GM04503 (cell line): Measurements from ENCODE around the gene MAN1B1.

Experiments used
- DNase-seq: peaks from one replicate; pipeline ENCODE4 v3.0.0-alpha.2; 2012; ENCODE audit warnings: low read depth

Gene MAN1B1

GRCh38 chr9:137086531-137087408 is at the start of gene MAN1B1:
Gene MAN1B1 (plus strand): TSS chr9:137086985. CDS start chr9:137087000, 15 bp downstream.
- peak; percentile 88 for DNase-seq

- no peak for DNase-seq
Observed at GRCh38 chr9:137037035-137037434, 49.8 kb upstream of the MAN1B1 start.

DNA sequence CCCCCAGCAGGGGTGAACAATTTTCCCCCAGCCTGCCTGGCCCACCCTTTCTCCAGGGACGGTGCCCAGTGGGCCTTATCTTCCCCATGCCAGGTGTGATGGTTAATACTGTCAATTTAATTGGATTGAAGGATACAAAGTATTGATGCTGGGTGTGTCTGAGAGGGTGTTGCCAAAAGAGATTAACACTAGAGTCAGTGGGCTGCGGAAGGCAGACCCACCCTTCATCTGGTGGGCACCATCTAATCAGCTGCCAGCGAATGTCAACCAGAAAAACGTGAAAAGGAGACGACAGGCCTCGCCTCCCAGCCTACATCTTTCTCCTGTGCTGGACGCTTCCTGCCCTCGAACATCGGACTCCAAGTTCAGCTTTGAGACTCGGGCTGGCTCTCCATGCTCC is 49.3 kb upstream of the MAN1B1 start:
- no peak for DNase-seq

GRCh38 chr9:137038916-137039315 is 47.9 kb upstream of the MAN1B1 start:
- no peak for DNase-seq

GRCh38 chr9:137039611-137040366 is 47.0 kb upstream of the MAN1B1 start:
- DNase-seq: no peak

DNA sequence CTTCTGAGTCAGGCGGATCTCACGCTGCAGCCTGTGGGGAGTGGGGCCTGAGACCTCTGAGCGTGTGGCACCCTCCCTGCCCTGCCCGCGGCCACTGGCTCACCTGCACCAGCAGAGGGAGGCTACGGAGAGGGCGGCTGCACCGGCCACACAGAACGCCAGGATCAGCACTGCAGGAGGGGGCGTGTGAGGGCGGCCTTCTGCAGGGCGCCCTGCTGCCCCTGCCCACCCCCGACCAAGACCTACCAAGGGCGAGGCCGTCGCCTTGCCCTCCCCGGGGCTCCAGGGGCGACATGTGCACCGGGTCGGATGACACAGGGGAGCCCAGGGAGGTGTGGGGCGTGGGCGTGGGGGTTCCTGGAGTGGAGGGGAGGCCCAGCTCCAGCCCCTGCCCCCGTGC is 46.2 kb upstream of the MAN1B1 start:
- no peak for DNase-seq

DNA sequence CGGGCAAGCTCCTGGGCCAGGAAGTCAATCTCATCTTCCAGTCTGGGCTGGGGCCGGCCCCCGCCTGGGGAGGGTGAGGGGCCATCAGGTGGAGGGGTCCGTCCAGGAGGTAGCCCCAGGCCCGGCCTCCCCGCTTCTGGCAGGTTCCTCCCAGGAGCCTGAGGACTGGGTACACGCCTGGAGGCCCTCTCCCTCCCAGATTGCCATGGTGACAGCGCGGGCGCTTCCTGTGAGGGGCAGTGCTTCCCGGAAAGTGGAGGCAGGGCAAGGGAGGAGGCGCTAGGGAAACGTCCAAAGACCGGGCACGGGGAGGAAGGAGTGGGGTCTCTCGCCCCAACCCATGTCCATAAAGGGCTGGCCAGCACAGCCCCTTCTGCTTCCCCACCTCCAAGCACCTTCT is 45.7 kb upstream of the MAN1B1 start:
- no peak for DNase-seq

GRCh38 chr9:137042751-137043727 is 43.7 kb upstream of the MAN1B1 start:
- no peak for DNase-seq

DNA sequence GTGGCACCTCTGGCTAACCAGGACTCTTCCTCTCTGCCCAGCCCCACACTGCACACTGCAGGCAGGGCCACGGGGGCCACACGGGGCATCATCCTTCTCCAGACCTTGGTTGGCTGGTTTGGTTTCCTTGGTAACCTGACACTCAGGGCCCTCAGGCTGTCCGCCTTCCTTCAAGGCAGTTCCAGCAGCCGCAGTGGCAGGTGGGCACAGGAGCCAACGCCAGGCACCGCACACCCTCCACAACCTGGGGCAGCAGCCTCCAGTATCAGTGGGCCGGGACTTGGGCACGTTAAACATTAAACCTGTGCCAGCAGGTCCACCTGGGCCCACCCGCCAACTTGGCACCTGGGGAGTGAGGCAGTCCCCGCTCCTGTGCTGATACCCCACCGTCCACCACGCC is 42.7 kb upstream of the MAN1B1 start:
- no peak for DNase-seq

DNA sequence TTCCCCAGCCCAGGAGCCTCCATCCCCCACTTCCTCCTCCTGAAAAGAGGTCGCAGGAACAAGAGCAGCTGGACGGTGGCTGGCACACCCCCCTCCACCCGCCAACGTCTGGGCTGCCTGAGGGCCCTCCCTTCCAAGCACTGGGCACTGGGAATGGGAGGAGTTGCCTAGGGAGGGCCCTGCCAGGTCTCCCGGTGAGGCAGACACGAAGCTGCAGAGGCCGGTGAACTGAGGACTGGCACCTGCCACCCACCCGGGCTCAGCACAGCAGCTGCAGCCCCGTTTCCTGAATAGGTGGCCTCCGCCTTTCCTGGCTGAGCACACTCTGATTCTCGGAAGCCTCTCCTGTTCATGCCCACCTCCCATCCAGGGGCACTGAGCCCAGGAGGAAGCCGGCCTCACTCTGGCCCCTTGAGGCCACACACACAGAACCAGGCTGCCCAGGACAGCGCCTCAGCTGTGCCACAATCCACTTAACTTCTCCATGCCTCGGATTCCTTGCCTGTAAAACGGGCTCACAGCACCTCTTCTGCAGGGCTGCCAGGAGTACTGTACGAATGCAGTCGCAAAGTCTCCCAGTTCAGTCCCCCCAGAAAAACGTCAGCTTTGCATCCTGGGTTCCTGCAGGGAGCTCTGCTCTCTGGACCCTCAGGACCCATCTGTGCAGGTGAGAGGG is 42.1 kb upstream of the MAN1B1 start:
- DNase-seq: no peak

- no peak for DNase-seq
Observed at GRCh38 chr9:137045294-137046087, 41.3 kb upstream of the MAN1B1 start.

DNA sequence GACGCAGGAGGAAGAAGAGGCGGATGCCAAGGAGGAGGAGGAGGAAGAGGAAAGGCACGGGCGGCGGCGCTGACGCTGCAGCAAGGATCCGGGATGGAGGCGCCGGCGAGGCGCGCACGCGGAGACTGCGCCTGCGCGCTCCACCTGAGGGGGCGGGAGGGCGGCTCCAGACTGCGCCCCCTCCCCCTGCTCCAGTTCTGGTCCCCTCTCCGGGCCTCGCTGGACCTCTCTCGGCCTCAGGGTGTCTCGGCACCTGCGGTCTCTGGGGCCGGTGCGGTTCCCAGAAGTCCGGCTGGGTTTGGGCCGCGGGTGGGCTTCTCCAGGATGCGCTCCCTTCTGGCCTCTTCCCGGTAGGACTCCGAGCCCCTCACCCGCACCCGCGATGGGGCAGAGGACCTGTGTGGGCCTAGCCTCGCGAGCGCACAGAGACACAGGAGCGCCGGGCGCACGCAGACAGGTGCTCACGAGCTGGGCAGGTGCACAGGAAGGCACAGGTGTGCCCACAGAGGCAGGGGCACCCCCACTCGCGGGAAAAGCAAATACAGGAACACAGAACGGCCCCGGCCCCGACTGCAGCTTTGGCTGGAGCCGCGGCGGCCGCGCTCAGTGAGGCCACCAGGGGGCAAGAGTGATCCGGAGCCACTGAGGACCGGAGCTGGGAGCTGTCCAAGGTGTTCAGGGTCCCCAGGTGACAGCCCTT is 40.5 kb upstream of the MAN1B1 start, which contains the start of gene NPDC1:
Gene NPDC1, minus strand, starts transcription at position 90 of the 700 bp plus-strand sequence. CDS start 188 bp downstream, outside the sequence.
- DNase-seq: no peak

DNA sequence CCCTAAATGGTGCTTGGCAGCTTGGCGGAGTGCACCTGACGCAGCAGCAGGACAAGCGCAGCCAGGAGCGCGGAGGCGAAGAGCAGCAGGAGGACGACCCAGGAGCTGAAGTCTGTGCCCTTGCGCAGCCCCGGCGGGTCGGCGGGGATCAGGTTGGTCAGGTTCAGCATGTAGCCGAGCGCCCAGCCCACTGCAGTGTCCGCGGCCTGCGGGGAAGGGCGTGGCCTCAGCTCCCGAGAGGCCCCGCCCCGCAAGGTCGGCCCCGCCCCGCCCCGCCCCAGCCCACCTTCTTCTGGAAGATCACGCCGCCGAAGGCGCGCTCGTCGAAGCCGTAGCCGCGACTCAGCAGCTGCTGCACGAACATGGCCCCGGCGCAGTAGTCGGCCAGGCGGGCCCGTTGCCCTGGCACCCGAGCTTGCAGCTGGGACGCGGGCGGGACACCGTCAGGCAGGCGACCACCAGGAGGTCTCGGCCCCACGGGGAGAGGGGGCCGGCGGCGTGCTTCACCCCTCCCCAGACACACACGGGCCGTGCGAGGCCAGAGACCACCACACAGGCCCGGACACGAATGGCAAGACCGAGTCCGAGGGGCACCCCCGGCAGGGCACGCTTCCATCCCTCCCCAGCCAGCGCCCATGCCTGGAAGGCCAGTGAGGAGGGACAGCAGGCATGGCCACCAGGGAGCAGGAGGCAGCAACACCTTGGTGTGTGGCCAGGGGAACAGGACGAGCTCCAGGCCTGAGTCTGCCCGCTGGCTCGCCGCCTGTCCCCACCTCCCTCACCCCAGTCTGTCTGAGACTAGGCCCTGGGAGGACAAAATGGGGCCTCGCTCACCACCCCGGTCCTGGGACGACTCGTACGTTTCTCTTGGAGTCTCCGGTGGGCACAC is 37.9 kb upstream of the MAN1B1 start:
- no peak for DNase-seq

DNA sequence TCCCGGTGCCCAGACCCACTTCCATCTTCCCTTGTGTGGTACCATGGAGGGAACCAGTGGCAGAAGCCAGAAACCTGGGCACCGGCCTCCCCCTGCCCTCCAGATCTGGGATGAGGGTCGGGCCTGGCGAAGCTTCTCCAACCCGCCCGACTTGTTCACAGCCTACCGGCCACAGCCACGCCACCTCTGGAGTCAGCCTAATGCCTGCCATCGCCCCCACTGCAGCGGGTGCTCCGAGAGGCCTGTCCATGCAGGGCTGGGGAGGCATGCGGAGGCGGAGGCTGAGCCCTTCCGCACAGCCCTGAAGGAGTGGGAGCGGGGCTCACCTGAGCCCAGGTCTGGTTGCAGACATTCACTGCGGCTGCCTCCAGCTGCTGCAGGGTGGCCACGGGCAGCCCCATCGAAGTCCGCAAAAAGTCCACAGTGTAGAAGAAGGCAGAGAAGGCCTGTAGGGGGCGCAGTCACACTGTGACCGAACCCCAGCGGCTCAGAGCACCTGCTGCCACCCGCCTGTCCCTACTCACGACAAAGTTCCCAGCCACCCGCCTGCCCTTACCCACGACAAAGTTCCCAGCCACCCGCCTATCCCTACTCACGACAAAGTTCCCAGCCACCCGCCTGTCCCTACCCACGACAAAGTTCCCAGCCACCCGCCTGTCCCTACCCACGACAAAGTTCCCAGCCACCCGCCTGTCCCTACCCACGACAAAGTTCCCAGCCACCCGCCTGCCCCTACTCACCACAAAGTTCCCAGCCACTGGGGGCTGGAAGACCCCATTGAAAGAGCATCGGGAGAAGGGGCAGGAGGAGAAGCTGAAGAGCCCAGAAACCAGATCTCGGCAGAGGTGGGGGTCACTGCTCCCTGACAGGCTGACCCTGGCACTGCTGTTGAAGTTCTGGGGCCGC is 37.0 kb upstream of the MAN1B1 start:
- no peak for DNase-seq

DNA sequence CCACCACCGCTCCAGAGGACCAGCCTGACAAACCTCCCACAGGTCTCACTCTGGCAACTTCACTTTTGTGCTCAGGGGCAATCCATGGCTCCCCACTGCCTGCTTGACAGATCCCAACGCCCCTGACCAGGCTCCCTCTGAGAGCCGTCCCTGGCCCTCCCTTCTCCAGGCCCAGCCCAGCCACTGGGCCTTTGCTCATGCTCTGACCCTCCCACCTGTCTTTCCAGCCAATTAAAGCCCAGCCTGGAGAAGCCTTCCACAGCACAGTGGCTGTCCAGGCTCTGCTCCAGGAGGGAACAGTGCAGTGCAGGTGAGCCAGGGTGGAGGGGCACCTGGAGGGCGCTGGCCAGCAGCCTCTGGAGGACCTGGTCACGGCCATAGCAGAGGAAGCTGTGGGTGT is 36.2 kb upstream of the MAN1B1 start:
- no peak for DNase-seq

GRCh38 chr9:137051145-137051724 is 35.5 kb upstream of the MAN1B1 start:
- DNase-seq: no peak

DNA sequence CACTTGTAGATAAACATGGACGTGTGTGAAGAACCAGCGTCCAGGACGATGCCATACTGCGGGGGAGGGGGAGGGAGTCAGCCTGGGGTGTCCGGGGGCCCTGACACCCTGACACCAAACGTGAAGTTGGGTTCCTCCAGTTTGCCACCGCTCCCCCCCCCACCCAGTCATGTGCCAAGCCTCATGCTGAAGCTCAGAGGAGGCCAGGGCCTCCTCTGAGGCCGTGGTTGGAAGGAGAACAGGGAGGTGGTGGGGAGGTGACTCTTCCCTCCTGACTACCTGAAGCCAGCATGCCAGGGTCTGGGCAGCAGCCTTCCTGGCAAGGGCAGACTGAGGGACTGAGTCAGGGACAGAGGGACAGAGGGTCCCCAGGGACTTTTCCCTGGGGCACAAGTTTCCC is 34.5 kb upstream of the MAN1B1 start:
- no peak for DNase-seq
